HCT116 (cell line): ENCODE data around the gene OR10Z1. TPM values are rescaled to one million over a fixed set of nuclear protein-coding genes. Genes with fewer than 3 reads are reported as not detected.

Experiments
- ATAC-seq: fragments of 200-7000 bp; cut with Tn5 transposase; 2 replicates; pipeline ENCODE4 v1.9.1; 2020; ENCODE audit warnings: mild to moderate bottlenecking, moderate library complexity
- BruUV-seq: library from RNA; stranded (reverse); fragments of 400-500 nt; replicated peaks from 2 replicates; lab custom pipeline; 2021; lab: Mats Ljungman, UMichigan
- CTCF ChIA-PET: fragments of 300-600 bp; sonication (Branson Sonifier 250); formaldehyde crosslinking; loops from one replicate; lab custom pipeline; 2021; ENCODE audit warnings: antibody characterized with exemption; lab: Charles Lee
- POLR2A ChIA-PET: fragments of 300-600, 350-600 bp; sonication (Branson Sonifier 250); formaldehyde crosslinking; loops from one replicate; lab custom pipeline; 2021; ENCODE audit warnings: antibody characterized with exemption; lab: Charles Lee
- RAD21 ChIA-PET, 2 experiments: fragments of 300-600 bp; sonication (Branson Sonifier 250); formaldehyde crosslinking; loops; one replicate each; lab custom pipeline; 2023; ENCODE audit warnings: low total read pairs in 2 of 2; ENCODE audit not compliant: uncharacterized antibody in 2 of 2, unreplicated experiment in 2 of 2, low non-redundant PET in 1 of 2; lab: Charles Lee
- DNase-seq: peaks from one replicate; pipeline ENCODE4 v3.0.0-alpha.2; 2010; ENCODE audit warnings: low read depth, low spot score
- H2AFZ ChIP-seq: fragments of 200-600 bp; shearing (Covaris generic), sonication (generic); 2 replicates; pipeline ENCODE4 v1.6.1; 2017; ENCODE audit warnings: low read depth, mixed run types, mixed read lengths, antibody characterized with exemption, low read length; ENCODE audit not compliant: poor library complexity, severe bottlenecking
- H3K27ac ChIP-seq: 2 replicates; pipeline ENCODE4 v1.5.1; 2012; ENCODE audit warnings: low read depth, low read length
- H3K27me3 ChIP-seq: fragments of 200-600 bp; sonication (generic); 2 replicates; pipeline ENCODE4 v1.6.1; 2016; ENCODE audit warnings: mixed run types, low read length, mixed read lengths; ENCODE audit not compliant: insufficient read depth
- H3K36me3 ChIP-seq, 2 experiments: fragments of 200-500 bp in 1 of 2; fragments of 200-600 bp in 1 of 2; sonication (Bioruptor generic) in 1 of 2; sonication (generic) in 1 of 2; 2 replicates each; pipeline versions ENCODE4 v1.5.1 to v1.6.1; 2014 to 2016; ENCODE audit warnings: low read length in 2 of 2, inconsistent platforms in 1 of 2, mixed read lengths in 1 of 2, mixed run types in 1 of 2; ENCODE audit not compliant: insufficient read depth in 2 of 2, control insufficient read depth in 1 of 2
- H3K4me1 ChIP-seq, 2 experiments: fragments of 200-600 bp in 1 of 2; sonication (generic) in 1 of 2; 2 replicates each; pipeline versions ENCODE4 v1.5.1 to v1.6.1; 2012 to 2017; ENCODE audit warnings: low read length in 2 of 2, inconsistent platforms in 1 of 2, mild to moderate bottlenecking in 1 of 2, mixed read lengths in 1 of 2, mixed run types in 1 of 2, moderate library complexity in 1 of 2; ENCODE audit not compliant: insufficient read depth in 2 of 2, control insufficient read depth in 1 of 2
- H3K4me2 ChIP-seq: fragments of 200-600 bp; sonication (generic); 2 replicates; pipeline ENCODE4 v1.6.1; 2017; ENCODE audit warnings: mixed run types, low read length, mixed read lengths
- H3K4me3 ChIP-seq, 2 experiments: fragments of 200-600 bp in 1 of 2; sonication (generic) in 1 of 2; replicated peaks in 1 of 2; 2 replicates each; pipeline ENCODE4 v1.5.1; 2011 to 2016; ENCODE audit warnings: low read length in 2 of 2, control low read depth in 1 of 2, low read depth in 1 of 2, mild to moderate bottlenecking in 1 of 2, mixed read lengths in 1 of 2, mixed run types in 1 of 2
- H3K79me2 ChIP-seq: fragments of 200-600 bp; sonication (generic); 2 replicates; pipeline ENCODE4 v1.6.1; 2017; ENCODE audit warnings: mild to moderate bottlenecking, mixed run types, low read length, moderate library complexity, mixed read lengths; ENCODE audit not compliant: insufficient read depth
- H3K9ac ChIP-seq: fragments of 200-600 bp; sonication (generic); 2 replicates; pipeline ENCODE4 v1.6.1; 2016; ENCODE audit warnings: low read length, mixed read lengths
- H3K9me2 ChIP-seq: fragments of 200-600 bp; sonication (generic), shearing (Covaris generic); 2 replicates; pipeline ENCODE4 v1.6.1; 2017; ENCODE audit warnings: mixed run types, mild to moderate bottlenecking, moderate library complexity; ENCODE audit not compliant: insufficient read depth
- H3K9me3 ChIP-seq, 2 experiments: fragments of 200-500 bp in 1 of 2; fragments of 200-600 bp in 1 of 2; sonication (Bioruptor generic) in 1 of 2; sonication (generic) in 1 of 2; 2 replicates each; pipeline ENCODE4 v1.6.1; 2014 to 2017; ENCODE audit warnings: low read length in 2 of 2, mixed read lengths in 2 of 2, inconsistent platforms in 1 of 2, low read depth in 1 of 2, mild to moderate bottlenecking in 1 of 2, mixed run types in 1 of 2, moderate library complexity in 1 of 2; ENCODE audit not compliant: control insufficient read depth in 1 of 2, insufficient read depth in 1 of 2
- H4K20me1 ChIP-seq: fragments of 200-600 bp; sonication (generic), shearing (Covaris generic); 2 replicates; pipeline ENCODE4 v1.6.1; 2017; ENCODE audit warnings: mixed run types, mild to moderate bottlenecking, moderate library complexity; ENCODE audit not compliant: insufficient read depth
- EGR1 ChIP-seq: IDR thresholded peaks from 2 replicates; pipeline ENCODE4 v1.6.1; 2012; ENCODE audit warnings: low read depth
- ELF1 ChIP-seq: IDR thresholded peaks from 2 replicates; pipeline ENCODE4 v1.6.1; 2012; ENCODE audit warnings: low read depth, borderline replicate concordance
- EZH2 ChIP-seq: fragments of 200-600 bp; sonication (generic); IDR thresholded peaks from 2 replicates; pipeline ENCODE4 v1.6.1; 2017; ENCODE audit warnings: antibody characterized with exemption, mixed run types
- EZH2phosphoT487 ChIP-seq: fragments of 200-600 bp; IDR thresholded peaks from 2 replicates; pipeline ENCODE4 v1.6.1; 2018; ENCODE audit warnings: antibody characterized with exemption, borderline replicate concordance
- JUND ChIP-seq: IDR thresholded peaks from 2 replicates; pipeline ENCODE4 v1.6.1; 2012
- MAX ChIP-seq: IDR thresholded peaks from 2 replicates; pipeline ENCODE4 v1.6.1; 2012
- POLR2AphosphoS5 ChIP-seq: IDR thresholded peaks from 2 replicates; pipeline ENCODE4 v1.6.1; 2011; ENCODE audit warnings: mild to moderate bottlenecking, low read depth, low read length, moderate library complexity
- RAD21 ChIP-seq: IDR thresholded peaks from 2 replicates; pipeline ENCODE4 v1.6.1; 2012; ENCODE audit warnings: low read depth, mild to moderate bottlenecking
- REST ChIP-seq: IDR thresholded peaks from 2 replicates; pipeline ENCODE4 v1.6.1; 2012; ENCODE audit warnings: low read depth
- SIN3A ChIP-seq: IDR thresholded peaks from 2 replicates; pipeline ENCODE4 v1.6.1; 2012; ENCODE audit warnings: low read depth
- SP1 ChIP-seq: IDR thresholded peaks from 2 replicates; pipeline ENCODE4 v1.6.1; 2012; ENCODE audit warnings: low read depth
- SRF ChIP-seq: IDR thresholded peaks from 2 replicates; pipeline ENCODE4 v1.6.1; 2012; ENCODE audit warnings: low read depth
- TCF7L2 ChIP-seq: IDR thresholded peaks from 2 replicates; pipeline ENCODE4 v1.7.0; 2011; ENCODE audit warnings: borderline replicate concordance, inconsistent platforms; ENCODE audit not compliant: insufficient read depth, insufficient read length; ENCODE audit errors: extremely low read depth
- YY1 ChIP-seq: IDR thresholded peaks from 2 replicates; pipeline ENCODE4 v1.6.1; 2011; ENCODE audit warnings: low read length, low read depth, moderate library complexity, mild to moderate bottlenecking; ENCODE audit not compliant: insufficient replicate concordance; ENCODE audit errors: extremely low read depth
- ZBTB33 ChIP-seq: IDR thresholded peaks from 2 replicates; pipeline ENCODE4 v1.6.1; 2011; ENCODE audit warnings: mild to moderate bottlenecking, low read length, moderate library complexity; ENCODE audit not compliant: insufficient replicate concordance; ENCODE audit errors: extremely low read depth
- ZFX ChIP-seq: fragments of 450-650 bp; IDR thresholded peaks from 2 replicates; pipeline ENCODE4 v1.6.1; 2017
- intact Hi-C: fragments of 100-400 bp; cut with micrococcal nuclease; formaldehyde crosslinking; loops from 2 replicates; pipeline ENCODE4 v1.10.0; 2022
- total RNA-seq: library from RNA; stranded (reverse); gene quantifications from one replicate; pipeline ENCODE4 v1.2.1, GENCODE V29; 2021; ENCODE audit not compliant: unreplicated experiment

OR10Z1 gene
- total RNA-seq, 1 experiment from 2014 or later = not detected

- TF ChIP-seq ZBTB33 (no peak), ZFX (no peak), POLR2AphosphoS5 (no peak), EZH2phosphoT487 (no peak), EZH2 (no peak)
- TF ChIP-seq, all 23 proteins: peak for 0
Observed at GRCh38 chr1:158564608-158565007, 40.5 kb upstream of the OR10Z1 start (continued).

GRCh38 chr1:158570480-158570879 is 34.6 kb upstream of the OR10Z1 start, which contains the start of gene OR6P1:
OR6P1 (minus strand) TSS chr1:158570580; CDS start chr1:158563604, 6,976 bp downstream.
- Histone ChIP-seq H3K9ac (no peak within 1 kb of the TSS), H4K20me1 (no peaks in the 10 kb centered on the region), H3K4me1 (no peaks in the 10 kb centered on the region), H3K9me2 (no peaks in the 10 kb centered on the region), H3K36me3 (no peaks in the 10 kb centered on the region), H3K4me3 (no peak within 1 kb of the TSS), H3K4me2 (no peak within 1 kb of the TSS), H3K27me3 (no peaks in the 10 kb centered on the region)
- intact Hi-C loops = no loop called here
- DNase-seq = no peak
- no peak for ATAC-seq
- CTCF ChIA-PET = no interaction called here
- RAD21 ChIA-PET = no interaction called here
- TF ChIP-seq MAX (no peak), EZH2phosphoT487 (no peak), TCF7L2 (no peak), ELF1 (no peak), SP1 (no peak), SIN3A (no peak), ZFX (no peak), JUND (no peak), EZH2 (no peak), REST (no peak), EGR1 (no peak), RAD21 (no peak), POLR2AphosphoS5 (no peak), SRF (no peak), YY1 (no peak)
- TF ChIP-seq, all 23 proteins: peak for 0
- no TSS peak for BruUV-seq
- no peaks in the 10 kb centered on the region for H3K79me2 ChIP-seq
- H3K9me3 ChIP-seq = no peaks in the 10 kb centered on the region
- POLR2A ChIA-PET = no interaction called here
- no peak within 1 kb of the TSS for H2AFZ ChIP-seq
- no peak within 1 kb of the TSS for H3K27ac ChIP-seq
